IPS-15b (cell line): ENCODE data around the gene ELP4.

Experiments used
- H3K27me3 ChIP-seq: one replicate; pipeline ENCODE4 v1.6.1; 2013; ENCODE audit warnings: low read length; ENCODE audit not compliant: control insufficient read depth, insufficient read depth
- H3K36me3 ChIP-seq: one replicate; pipeline ENCODE4 v1.6.1; 2013; ENCODE audit warnings: low read length; ENCODE audit not compliant: control insufficient read depth, insufficient read depth
- H3K4me1 ChIP-seq: one replicate; pipeline ENCODE4 v1.6.1; 2013; ENCODE audit warnings: mild to moderate bottlenecking, low read length; ENCODE audit not compliant: control insufficient read depth, insufficient read depth
- H3K4me3 ChIP-seq: one replicate; pipeline ENCODE4 v1.5.1; 2013; ENCODE audit warnings: low read depth, low read length
- H3K9ac ChIP-seq: one replicate; pipeline ENCODE4 v1.6.1; 2013; ENCODE audit warnings: low read depth, mild to moderate bottlenecking, low read length
- H3K9me3 ChIP-seq: one replicate; pipeline ENCODE4 v1.6.1; 2013; ENCODE audit warnings: mild to moderate bottlenecking, low read length; ENCODE audit not compliant: control insufficient read depth, insufficient read depth

The ELP4 gene

DNA sequence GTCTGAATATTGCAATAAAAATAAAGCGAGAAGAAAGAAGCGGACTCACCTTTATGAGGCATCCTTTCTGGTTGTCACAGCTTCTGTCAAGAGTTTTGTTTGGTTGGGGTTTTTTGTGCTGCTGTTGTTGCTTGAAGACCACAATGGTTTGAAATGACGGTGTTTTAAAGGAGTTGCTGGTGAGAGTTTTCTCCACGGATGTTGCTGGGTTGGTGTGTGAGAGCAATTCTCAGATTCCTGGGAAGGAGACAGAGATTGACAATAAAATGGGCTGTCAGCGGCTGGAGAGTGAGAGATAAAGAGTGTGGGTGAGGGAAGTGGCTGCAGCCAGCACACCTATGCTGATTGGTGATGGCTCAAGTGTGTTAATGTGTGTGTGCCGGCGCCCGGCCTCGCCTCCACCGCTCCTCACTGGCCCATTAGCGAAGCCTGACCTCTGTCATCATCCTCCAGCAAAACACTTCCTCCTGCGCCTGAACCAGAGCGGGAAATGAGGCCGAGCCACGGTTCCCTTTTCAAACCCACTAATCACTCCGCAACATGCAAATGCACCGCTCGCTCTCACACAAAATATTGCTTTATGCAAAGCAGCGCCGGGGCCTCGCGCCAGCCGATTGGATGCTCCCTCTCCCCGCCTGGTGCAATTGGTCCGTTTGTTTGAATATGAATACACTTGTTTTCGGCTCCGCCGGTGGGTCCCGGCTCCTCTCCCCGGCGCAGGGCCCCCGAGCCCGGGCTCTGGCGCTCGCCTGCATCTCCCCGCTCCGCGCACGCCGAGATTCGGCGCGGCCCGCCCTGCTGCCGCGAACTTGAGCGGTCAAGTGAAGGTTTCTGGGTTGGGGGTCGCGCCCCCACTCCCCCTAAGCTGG, 301.4 kb downstream of the ELP4 start, which contains the start of gene PAX6:
Gene PAX6, minus strand, starts transcription at position 544 of the 869 bp plus-strand sequence. CDS start 4,911 bp downstream, outside the sequence.
- Histone ChIP-seq H3K36me3 (no peaks in the 10 kb centered on the region), H3K4me1 (peaks cover 31% of the 10 kb centered on the region), H3K9me3 (no peaks in the 10 kb centered on the region), H3K27me3 (peaks cover 96% of the 10 kb centered on the region), H3K9ac (no peak within 1 kb of the TSS), H3K4me3 (peak within 1 kb of the TSS; percentile 58)

DNA sequence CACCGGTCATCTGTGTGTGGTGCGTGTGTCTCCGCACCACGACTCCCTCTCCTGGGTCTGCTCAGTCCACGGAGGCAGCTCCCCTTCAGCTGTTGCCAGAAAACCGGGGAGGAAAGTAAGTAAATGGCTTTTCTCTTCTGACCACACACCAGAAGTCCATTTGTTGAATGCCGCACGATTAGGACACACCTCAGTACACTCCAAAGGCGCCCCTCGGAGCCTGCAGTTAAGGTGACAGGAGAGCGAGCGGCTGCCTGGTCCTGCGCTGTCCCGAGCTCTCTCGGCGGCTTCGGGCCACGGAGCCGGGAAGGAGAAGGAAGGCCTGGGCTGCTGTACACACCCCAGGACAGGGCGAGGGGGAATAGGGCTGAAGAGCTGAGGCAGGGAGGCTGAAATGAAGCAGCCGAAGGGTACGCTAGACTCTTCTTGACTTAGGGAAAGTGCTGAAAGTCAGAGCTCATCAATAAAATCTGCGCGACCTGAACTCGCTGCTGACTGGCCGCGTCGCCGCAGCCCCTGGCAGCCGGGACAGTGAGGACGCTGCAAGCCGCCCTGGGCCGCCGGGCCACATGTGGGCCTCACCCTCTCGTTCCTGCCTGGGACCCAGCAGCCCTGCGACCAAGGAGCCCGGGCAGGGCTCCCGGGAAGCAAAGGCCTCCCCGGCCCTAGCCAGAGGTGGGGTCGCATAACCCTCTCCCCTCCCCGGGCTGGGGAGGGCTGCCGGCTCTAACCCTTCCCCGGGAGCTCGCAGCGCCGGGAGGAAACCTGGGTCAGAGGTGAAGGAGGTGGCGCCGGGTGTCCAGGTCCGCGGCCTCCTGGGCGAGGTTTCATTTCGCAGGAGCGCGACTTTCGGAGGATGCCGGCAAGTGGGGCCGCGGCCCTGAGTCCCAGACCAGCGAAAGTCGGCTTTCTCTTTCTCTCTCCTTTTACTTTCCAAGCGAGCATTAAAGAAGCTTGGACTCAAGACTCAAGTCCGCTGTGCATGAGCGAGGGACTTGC, 303.1 kb downstream of the ELP4 start:
- Histone ChIP-seq H3K4me3 (peak overlapping the region; percentile 52), H3K27me3 (peaks cover 96% of the 10 kb centered on the region)

DNA sequence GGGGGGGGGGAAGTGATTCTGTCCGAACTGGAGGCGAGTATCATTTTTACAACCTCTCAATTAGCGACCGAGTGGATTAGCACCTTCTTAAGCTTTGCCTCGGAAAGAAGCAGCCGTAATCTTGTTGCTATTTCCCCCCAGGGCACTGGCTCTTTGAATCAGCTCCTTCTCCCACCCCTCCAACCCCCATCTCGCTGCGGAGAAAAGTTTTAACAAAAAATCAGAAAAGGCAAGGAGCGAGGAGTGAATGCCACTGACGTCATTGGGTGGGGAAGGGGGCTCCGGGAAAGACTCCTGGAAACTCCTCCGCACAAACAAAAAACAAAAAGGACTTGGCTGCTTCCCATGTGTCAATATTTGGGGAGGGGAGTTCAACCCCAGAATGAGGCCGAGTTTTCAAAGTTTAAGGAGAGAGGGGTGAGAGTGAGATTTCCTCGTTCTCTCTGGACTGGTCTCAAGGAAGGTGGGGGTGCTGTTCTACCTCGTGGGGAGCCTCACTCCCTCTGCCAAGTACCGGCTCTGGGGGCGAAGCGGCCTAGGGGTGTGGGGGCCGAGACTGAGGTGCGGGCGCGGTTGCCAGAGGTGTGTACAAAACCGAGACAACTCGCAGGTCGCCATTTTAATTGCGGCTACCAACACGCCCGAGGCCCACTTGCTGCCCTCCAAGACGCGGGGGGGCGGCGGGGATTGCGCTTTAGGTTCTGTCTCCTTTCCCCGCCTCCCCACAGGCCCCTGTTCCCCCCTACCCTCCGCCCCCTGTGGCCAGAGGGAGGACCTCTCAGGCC, 304.0 kb downstream of the ELP4 start:
- Histone ChIP-seq H3K9me3 (no peaks in the 10 kb centered on the region), H3K36me3 (no peaks in the 10 kb centered on the region), H3K27me3 (peaks cover 96% of the 10 kb centered on the region), H3K4me3 (peak overlapping the region; percentile 38), H3K9ac (no peak overlapping the region), H3K4me1 (peaks cover 18% of the 10 kb centered on the region)

More for the DNA sequence above, 303.1 kb downstream of the ELP4 start:
- no peaks in the 10 kb centered on the region for H3K9me3 ChIP-seq
- no peak overlapping the region for H3K9ac ChIP-seq
- H3K36me3 ChIP-seq: no peaks in the 10 kb centered on the region
- peaks cover 21% of the 10 kb centered on the region for H3K4me1 ChIP-seq

DNA sequence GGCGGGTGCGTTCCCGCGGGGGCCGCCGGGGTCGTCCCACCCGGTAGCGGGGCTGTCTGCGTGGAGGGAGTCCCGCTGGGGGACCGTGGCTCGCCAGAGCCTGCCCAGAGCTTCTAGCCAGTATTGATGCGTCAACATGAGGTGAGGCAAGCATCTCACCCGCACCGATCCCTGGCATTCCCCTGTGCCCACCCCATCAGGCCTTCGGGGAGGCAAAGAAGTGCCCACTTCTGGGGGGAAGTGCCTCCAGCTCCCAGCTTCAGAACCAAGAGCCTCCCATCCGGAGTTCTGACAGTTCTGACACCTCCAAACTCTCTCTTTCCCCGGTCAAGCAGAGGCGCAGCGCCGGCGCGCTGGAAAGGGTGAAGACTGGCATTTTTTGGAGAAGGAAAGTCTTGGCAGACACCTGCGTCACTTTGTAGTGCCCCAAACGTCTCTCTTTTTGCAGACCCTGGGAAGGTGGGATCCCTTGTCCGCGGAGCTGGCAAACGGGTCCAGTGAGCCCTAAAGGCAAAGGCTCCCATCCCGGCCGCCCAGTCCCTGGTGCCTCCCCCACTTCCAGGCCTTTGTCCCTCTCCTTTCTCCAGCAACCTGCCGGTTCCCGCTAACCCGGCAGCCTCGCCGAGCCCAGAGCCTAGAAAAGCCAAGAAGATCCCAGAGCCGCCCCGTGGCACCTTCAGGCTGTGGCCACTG, 304.8 kb downstream of the ELP4 start:
- H3K9me3 ChIP-seq: no peaks in the 10 kb centered on the region
- H3K9ac ChIP-seq: no peak overlapping the region
- H3K27me3 ChIP-seq: peaks cover 96% of the 10 kb centered on the region
- peaks cover 13% of the 10 kb centered on the region for H3K4me1 ChIP-seq
- H3K36me3 ChIP-seq: no peaks in the 10 kb centered on the region
- H3K4me3 ChIP-seq: peak overlapping the region; percentile 38

DNA sequence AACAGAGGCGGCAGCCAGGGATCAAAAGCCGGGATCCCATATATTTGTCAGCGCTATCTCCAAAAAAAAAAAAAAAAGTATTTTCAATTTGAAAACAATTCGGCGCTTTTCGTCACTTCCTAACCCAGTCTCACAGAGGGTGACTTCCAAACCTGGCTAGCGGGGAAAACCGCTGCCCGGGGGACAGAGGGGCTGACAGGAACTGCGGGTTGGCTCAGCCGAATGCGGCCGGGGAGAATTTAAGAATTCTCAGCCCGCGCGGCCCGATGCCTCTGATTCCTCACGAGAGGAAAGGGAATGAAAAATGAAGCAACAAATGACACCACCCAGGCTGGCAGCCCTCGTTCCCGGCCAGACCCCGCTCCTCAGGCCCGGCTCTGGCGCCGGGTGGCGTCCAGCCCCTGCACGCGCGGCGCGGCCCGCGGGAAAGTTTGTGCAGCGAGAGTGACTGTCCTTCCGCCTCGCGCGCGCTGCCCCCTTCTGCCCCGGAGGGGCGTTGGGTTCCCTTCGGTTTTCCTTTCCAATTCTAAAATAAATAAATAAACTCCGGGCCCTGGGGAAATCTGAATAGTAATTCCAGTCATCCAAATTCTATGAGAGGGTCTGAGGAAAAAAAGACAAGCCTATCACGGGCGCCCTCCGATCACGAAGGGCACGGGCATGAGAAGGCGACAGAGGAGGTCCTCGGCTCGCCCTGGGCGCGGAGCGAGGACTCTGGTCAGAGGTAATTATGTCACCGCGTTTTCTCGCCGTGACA, 306.3 kb downstream of the ELP4 start:
- H3K4me1 ChIP-seq: peaks cover 11% of the 10 kb centered on the region
- no peaks in the 10 kb centered on the region for H3K9me3 ChIP-seq
- H3K9ac ChIP-seq: no peak overlapping the region
- H3K36me3 ChIP-seq: no peaks in the 10 kb centered on the region
- peak overlapping the region; percentile 38 for H3K4me3 ChIP-seq
- peaks cover 96% of the 10 kb centered on the region for H3K27me3 ChIP-seq

DNA sequence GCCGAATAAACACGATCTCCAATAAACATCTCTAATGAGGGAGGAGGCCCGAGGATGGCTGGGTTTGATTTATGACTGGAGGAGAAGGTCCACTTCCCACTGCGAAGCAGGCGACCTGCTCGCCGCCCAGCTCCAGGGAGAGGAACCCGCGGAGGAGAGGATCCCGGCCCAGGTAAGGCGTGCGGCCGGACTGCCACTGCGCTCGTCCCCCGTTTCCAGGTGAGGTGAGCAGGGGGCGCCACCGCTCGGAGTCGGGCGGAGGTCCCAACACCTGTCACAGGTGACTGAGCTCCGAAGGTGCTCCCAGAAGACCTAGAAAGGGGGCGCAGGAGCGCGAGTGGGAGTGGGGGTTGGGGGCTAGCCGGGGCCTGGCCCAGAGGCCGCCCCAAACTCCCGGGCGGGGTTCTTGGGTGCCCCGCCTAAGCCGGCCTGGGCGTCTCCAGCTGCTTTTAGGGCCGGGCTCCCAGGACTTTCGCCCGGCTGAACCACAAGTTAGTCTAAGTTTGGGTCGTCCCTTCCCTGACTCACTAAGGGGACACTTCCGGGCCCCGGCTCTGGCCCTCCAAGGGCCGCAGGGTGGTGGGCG, 307.0 kb downstream of the ELP4 start:
- Histone ChIP-seq H3K36me3 (no peaks in the 10 kb centered on the region), H3K27me3 (peaks cover 99% of the 10 kb centered on the region), H3K4me3 (peak overlapping the region; percentile 60), H3K4me1 (peaks cover 16% of the 10 kb centered on the region), H3K9me3 (no peaks in the 10 kb centered on the region), H3K9ac (no peak overlapping the region)

DNA sequence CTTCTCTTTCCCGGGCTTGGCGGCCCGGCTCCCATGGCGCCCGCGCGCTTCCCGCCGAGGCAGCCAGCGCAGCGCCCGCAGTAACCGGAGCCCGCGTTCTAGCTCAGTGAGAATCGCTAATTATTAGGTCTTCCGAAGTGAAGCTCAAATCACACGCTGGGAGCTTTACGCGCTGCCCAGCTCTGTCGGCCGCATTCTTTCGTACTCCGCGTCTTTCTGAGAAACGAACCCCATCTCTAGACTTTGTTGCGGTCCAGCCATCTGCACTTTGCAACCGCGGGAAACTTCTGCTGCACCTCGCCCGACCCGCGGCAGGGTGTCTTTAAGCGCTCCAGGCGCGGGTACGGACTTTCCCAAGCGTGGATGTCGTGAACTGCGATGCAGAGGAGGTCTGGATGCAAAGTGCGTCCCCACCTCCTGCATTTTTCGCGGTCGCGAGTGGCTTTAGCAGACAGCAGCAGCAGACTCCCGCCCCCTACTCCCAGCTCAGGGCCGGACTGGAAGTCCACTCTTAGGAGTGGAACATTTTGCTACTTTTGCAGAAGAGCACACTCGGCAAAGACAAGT, 307.6 kb downstream of the ELP4 start:
- peaks cover 21% of the 10 kb centered on the region for H3K4me1 ChIP-seq
- H3K9ac ChIP-seq: no peak overlapping the region
- H3K4me3 ChIP-seq: peak overlapping the region; percentile 60
- no peaks in the 10 kb centered on the region for H3K36me3 ChIP-seq
- no peaks in the 10 kb centered on the region for H3K9me3 ChIP-seq
- peaks cover 100% of the 10 kb centered on the region for H3K27me3 ChIP-seq

DNA sequence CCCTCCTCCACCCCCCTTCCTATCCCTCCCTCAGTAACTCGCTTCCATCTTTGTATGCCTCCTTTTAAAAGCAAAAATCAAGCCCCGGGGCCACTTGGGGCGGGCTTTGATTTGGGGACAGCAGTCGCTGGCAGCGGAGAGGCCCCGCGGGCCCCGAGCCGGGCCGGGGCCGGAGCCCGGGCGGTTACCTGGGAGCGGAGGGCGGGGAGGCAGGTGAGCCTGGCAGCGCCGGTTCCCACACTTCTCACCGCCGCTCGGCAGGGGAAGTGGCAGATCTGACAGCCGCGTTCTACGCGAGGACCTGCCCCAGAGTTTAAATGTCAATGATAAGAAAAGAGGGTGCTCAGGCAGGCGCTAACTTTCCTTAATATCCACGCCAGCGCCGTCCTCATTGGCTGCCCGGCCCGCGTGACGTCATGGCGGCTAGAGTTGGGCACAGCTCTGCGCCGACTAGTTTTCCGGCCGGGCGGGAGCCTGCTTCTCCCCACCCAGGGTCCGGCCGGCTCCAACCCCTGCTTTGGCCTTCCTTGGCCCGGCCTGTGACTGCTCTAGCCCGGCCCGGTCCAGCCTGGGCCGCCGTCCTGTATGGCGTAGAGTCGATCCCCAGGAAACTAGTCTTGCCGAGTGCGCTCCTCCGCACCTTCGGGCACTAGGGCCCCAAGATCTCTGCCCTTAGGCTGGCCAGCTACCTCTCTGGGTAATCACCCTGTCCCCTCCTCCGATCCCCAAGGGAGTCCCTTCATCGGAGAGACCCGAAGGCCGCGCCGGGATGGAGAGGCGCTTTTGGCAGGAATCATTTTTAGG, 308.3 kb downstream of the ELP4 start:
- Histone ChIP-seq H3K36me3 (no peaks in the 10 kb centered on the region), H3K4me1 (peaks cover 22% of the 10 kb centered on the region), H3K4me3 (peak overlapping the region; percentile 60), H3K9ac (no peak overlapping the region), H3K9me3 (no peaks in the 10 kb centered on the region), H3K27me3 (peaks cover 100% of the 10 kb centered on the region)

DNA sequence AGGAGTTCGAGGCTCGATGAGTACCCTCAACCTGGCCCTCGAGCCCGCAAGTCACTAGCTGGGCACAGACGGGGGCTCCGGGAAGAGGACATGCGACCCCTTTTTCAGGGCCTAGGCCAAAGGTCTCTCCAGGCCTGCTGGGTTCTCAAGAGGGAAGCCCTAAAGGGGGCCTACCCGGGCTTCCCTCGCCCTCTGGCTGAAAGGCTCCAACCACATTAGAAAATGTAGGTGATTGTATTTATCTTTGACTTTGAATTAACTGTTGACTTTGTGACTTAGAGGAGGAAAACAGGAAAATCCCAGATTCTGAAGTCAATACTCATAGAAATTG, 308.8 kb downstream of the ELP4 start:
- H3K9ac ChIP-seq: no peak overlapping the region
- H3K9me3 ChIP-seq: no peaks in the 10 kb centered on the region
- H3K4me3 ChIP-seq: peak overlapping the region; percentile 60
- no peaks in the 10 kb centered on the region for H3K36me3 ChIP-seq
- peaks cover 100% of the 10 kb centered on the region for H3K27me3 ChIP-seq
- peaks cover 28% of the 10 kb centered on the region for H3K4me1 ChIP-seq
